K562 (cell line): ENCODE results near the gene MTNR1B. TPM values are rescaled to one million over a fixed set of nuclear protein-coding genes. Genes with fewer than 3 reads are reported as not detected.

ENCODE experiments used
- ATAC-seq: fragments of 200-7000 bp; cut with Tn5 transposase; 3 replicates; pipeline ENCODE4 v1.9.1; 2020; ENCODE audit warnings: moderate library complexity
- BruUV-seq: library from RNA; stranded (reverse); fragments of 400-500 nt; replicated peaks from 2 replicates; lab custom pipeline; 2021; lab: Mats Ljungman, UMichigan
- CTCF ChIA-PET: fragments of 300-600 bp; formaldehyde crosslinking; extraction: SDS; loops from one replicate; lab custom pipeline; 2021; ENCODE audit warnings: low intra/inter-chr PET ratio; lab: Yijun Ruan, JAX
- POLR2A ChIA-PET: fragments of 300-600, 350-650 bp; sonication (Branson Sonifier 250); formaldehyde crosslinking; extraction: SDS; loops from one replicate; lab custom pipeline; 2021; ENCODE audit warnings: antibody characterized with exemption, inconsistent platforms; lab: Yijun Ruan, JAX
- DNase-seq, 4 experiments: peaks; one replicate each; pipeline versions ENCODE4 v3.0.0 to v3.0.0-alpha.2; 2011 to 2018; ENCODE audit warnings: low spot score in 3 of 4, mixed read lengths in 3 of 4; ENCODE audit errors: extremely low read depth in 1 of 4
- FAIRE-seq: peaks from 2 replicates; lab custom pipeline; 2011; peaks lifted over from hg19 to GRCh38; lab: Jason Lieb, UNC
- H2AFZ ChIP-seq: 2 replicates; pipeline ENCODE4 v1.6.0; 2011; ENCODE audit warnings: low read depth, low read length, control low read depth, inconsistent platforms
- H3K27ac ChIP-seq: fragments of 200-600 bp; 3 replicates; pipeline ENCODE4 v1.8.0; 2011; ENCODE audit warnings: low read depth, mild to moderate bottlenecking, control low read depth, inconsistent platforms, low read length, moderate library complexity, mixed read lengths; ENCODE audit errors: extremely low read depth
- H3K27me3 ChIP-seq, 2 experiments: fragments of 300-600 bp in 1 of 2; 2 replicates in 1 of 2; 3 replicates in 1 of 2; pipeline versions ENCODE4 v1.6.0 to v1.8.0; 2011; ENCODE audit warnings: inconsistent platforms in 2 of 2, low read length in 2 of 2, mild to moderate bottlenecking in 1 of 2, mixed read lengths in 1 of 2, moderate library complexity in 1 of 2; ENCODE audit not compliant: control insufficient read depth in 2 of 2, insufficient read depth in 2 of 2
- H3K36me3 ChIP-seq: fragments of 300-600 bp; 3 replicates; pipeline ENCODE4 v1.8.0; 2011; ENCODE audit warnings: mild to moderate bottlenecking, low read length, inconsistent platforms; ENCODE audit not compliant: control insufficient read depth, insufficient read depth
- H3K4me1 ChIP-seq, 2 experiments: fragments of 200-600 bp in 1 of 2; replicated peaks in 1 of 2; 2 replicates in 1 of 2; 3 replicates in 1 of 2; pipeline versions ENCODE4 v1.5.1 to v1.8.0; 2011; ENCODE audit warnings: inconsistent platforms in 2 of 2, low read length in 2 of 2, mild to moderate bottlenecking in 1 of 2, mixed read lengths in 1 of 2, moderate library complexity in 1 of 2; ENCODE audit not compliant: control insufficient read depth in 2 of 2, insufficient read depth in 2 of 2
- H3K4me2 ChIP-seq: 2 replicates; pipeline ENCODE4 v1.6.1; 2011; ENCODE audit warnings: low read length, control low read depth, inconsistent platforms, mixed read lengths; ENCODE audit not compliant: insufficient read depth
- H3K4me3 ChIP-seq: fragments of 200-600 bp; sonication (generic), shearing (Covaris generic); 2 replicates; pipeline ENCODE4 v1.5.1; 2016; ENCODE audit warnings: control low read depth, inconsistent platforms
- H3K79me2 ChIP-seq: fragments of 200-600 bp; 3 replicates; pipeline ENCODE4 v1.8.0; 2011; ENCODE audit warnings: low read length, inconsistent platforms; ENCODE audit not compliant: control insufficient read depth, insufficient read depth
- H3K9ac ChIP-seq, 2 experiments: 2 replicates each; pipeline versions ENCODE4 v1.6.0 to v1.6.1; 2011; ENCODE audit warnings: low read depth in 2 of 2, low read length in 2 of 2, control low read depth in 1 of 2, inconsistent platforms in 1 of 2, mild to moderate bottlenecking in 1 of 2, mixed read lengths in 1 of 2; ENCODE audit not compliant: insufficient read depth in 1 of 2
- H3K9me1 ChIP-seq: one replicate; pipeline ENCODE4 v1.6.0; 2011; ENCODE audit warnings: inconsistent platforms, mild to moderate bottlenecking, low read length, moderate library complexity; ENCODE audit not compliant: control insufficient read depth, insufficient read depth
- H3K9me3 ChIP-seq: replicated peaks from 2 replicates; pipeline ENCODE4 v1.5.1; 2011; ENCODE audit warnings: low read depth, low read length, inconsistent platforms; ENCODE audit not compliant: control insufficient read depth, insufficient read depth
- H4K20me1 ChIP-seq: replicated peaks from 2 replicates; pipeline ENCODE4 v1.6.1; 2011; ENCODE audit warnings: low read length, inconsistent platforms, mixed read lengths; ENCODE audit not compliant: control insufficient read depth, insufficient read depth
- ETV6 ChIP-seq, 3 experiments: fragments of 150-350 bp in 1 of 3; sonication (generic) in 1 of 3; formaldehyde crosslinking in 1 of 3; IDR thresholded peaks; 2 replicates each; pipeline versions ENCODE4 v1.6.1 to v1.8.0; 2014 to 2022; ENCODE audit warnings: borderline replicate concordance in 2 of 3, low read depth in 2 of 3, antibody characterized with exemption in 1 of 3, low read length in 1 of 3, mild to moderate bottlenecking in 1 of 3, missing genetic modification reagents in 1 of 3
- HNRNPH1 ChIP-seq: fragments of 200-400 bp; formaldehyde crosslinking; optimal IDR thresholded peaks from 2 replicates; pipeline ENCODE3; 2017; ENCODE audit warnings: low read depth, mild to moderate bottlenecking, low read length, moderate library complexity
- MTA2 ChIP-seq: fragments of 450-650 bp; IDR thresholded peaks from 2 replicates; pipeline ENCODE4 v1.6.1; 2016; ENCODE audit warnings: low read depth
- RBM22 ChIP-seq: fragments of 200-400 bp; formaldehyde crosslinking; IDR thresholded peaks from 2 replicates; pipeline ENCODE4 v1.6.1; 2018; ENCODE audit warnings: low read length, low read depth; ENCODE audit not compliant: poor library complexity, severe bottlenecking
- SRSF3 ChIP-seq: fragments of 200-400 bp; formaldehyde crosslinking; IDR thresholded peaks from 2 replicates; pipeline ENCODE4 v1.6.1; 2016; ENCODE audit warnings: mild to moderate bottlenecking, low read length, moderate library complexity; ENCODE audit not compliant: insufficient read depth
- ZBED1 ChIP-seq: IDR thresholded peaks from 2 replicates; pipeline ENCODE4 v1.6.1; 2014
- WGBS: fragments of 100-300 bp; shearing (Covaris generic); methylation state at CpG from one replicate; pipeline ENCODE4 v1.1.6; 2016; ENCODE audit warnings: low coverage, mixed read lengths; ENCODE audit not compliant: insufficient coverage; ENCODE audit errors: missing lambda C conversion rate; 5-methylcytosine and 5-hydroxymethylcytosine counted together
- in situ Hi-C: fragments of 300-500 bp; cut with MboI; formaldehyde crosslinking; loops from 4 replicates; pipeline ENCODE4 v1.15.0; 2018; ENCODE audit warnings: inconsistent platforms, mixed read lengths
- intact Hi-C: fragments of 100-400 bp; cut with micrococcal nuclease; formaldehyde crosslinking; loops from 2 replicates; pipeline ENCODE4 v1.14.2; 2022
- polyA plus RNA-seq, 8 experiments: library from polyadenylated mRNA; depleted of rRNA in 4 of 8; stranded (reverse) in 5 of 8; unstranded in 3 of 8; fragments of >200 nt; fragmentation: Nextera tagmentation in 2 of 8; fragmentation: Illumina TruSeq in 1 of 8; extraction: Ambion mirVana in 2 of 8; extraction: Trizol in 1 of 8; gene quantifications; 2 replicates each; pipeline versions ENCODE4 v1.2.1 to v1.2.3, GENCODE V29; 2011 to 2014; ENCODE audit warnings: inconsistent platforms in 1 of 8, missing spikeins in 1 of 8
- small RNA-seq: library from RNA; depleted of rRNA; stranded (forward); fragments of <200 nt; gene quantifications from one replicate; pipeline ENCODE3, GENCODE V24; 2014
- total RNA-seq, 7 experiments: library from RNA; depleted of rRNA in 6 of 7; stranded (reverse); fragments of >200 nt in 6 of 7; fragmentation: Illumina TruSeq in 2 of 7; extraction: Trizol in 2 of 7; gene quantifications; 2 replicates each; pipeline versions ENCODE4 v1.2.1 to v1.2.3, GENCODE V29; 2011 to 2021; ENCODE audit warnings: low replicate concordance in 1 of 7
- TF ChIP-seq, protein P1 (sequence below): sonication (generic); formaldehyde crosslinking; IDR thresholded peaks from 2 replicates; pipeline ENCODE4 v1.8.0; 2023; ENCODE audit warnings: mild to moderate bottlenecking, missing genetic modification reagents

MTNR1B gene
- total and polyA plus RNA-seq, 9 of the 15 experiments (the other 6 are each of a cell fraction or from before 2014, with no cell fraction given): not detected

DNA sequence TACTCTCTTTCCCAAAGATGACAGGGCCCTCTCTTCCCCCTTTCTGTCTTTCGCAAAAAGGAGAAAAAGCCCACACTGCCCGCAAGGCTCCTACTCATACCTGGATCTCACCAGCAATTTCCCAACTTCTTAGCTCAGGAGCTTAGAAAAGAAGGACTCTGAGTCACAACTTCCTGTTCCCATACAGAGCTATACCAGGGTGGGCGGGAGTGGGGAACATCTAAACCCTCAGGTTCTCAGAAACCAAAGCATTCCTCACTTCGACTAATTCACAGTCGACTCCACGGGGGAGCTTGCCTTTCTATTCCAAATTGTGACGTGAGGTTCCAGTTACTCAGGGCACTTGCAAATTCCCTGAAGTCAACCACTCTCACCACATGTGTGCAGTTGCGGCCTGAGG, 61.9 kb downstream of the MTNR1B start:
- H3K27me3 ChIP-seq: no peaks in the 10 kb centered on the region
- H3K27ac ChIP-seq: no peak overlapping the region
- H3K36me3 ChIP-seq: no peaks in the 10 kb centered on the region
- intact Hi-C loops: no loop called here
- ChIA-PET CTCF (no interaction called here), POLR2A (no interaction called here)
- DNase-seq (peak in 1 of 4 experiments; percentile 4), ATAC-seq (no peak), FAIRE-seq (no peak)
- H2AFZ ChIP-seq: no peak overlapping the region; the same call in 1 of the 2 replicates
- H3K9ac ChIP-seq: no peak overlapping the region
- no peak overlapping the region for H3K4me3 ChIP-seq
- WGBS: 7% methylated on average over 7 of the region's 8 CpGs
- no peaks in the 10 kb centered on the region; a peak in 1 of 5 replicates for H3K4me1 ChIP-seq
- no peaks in the 10 kb centered on the region for H3K79me2 ChIP-seq
- H3K9me3 ChIP-seq: no peaks in the 10 kb centered on the region
- no TSS peak for BruUV-seq
- no peaks in the 10 kb centered on the region for H3K9me1 ChIP-seq
- H4K20me1 ChIP-seq: no peaks in the 10 kb centered on the region
- H3K4me2 ChIP-seq: no peak overlapping the region
- in situ Hi-C loops: no loop called here
- TF ChIP-seq HNRNPH1 (no peak), ZBED1 (no peak), MTA2 (no peak), ETV6 (IDR thresholded peaks at IDR 0.05; ENCODE audit: borderline replicate concordance in 1 of 2, low read depth in 2 of 2, low read length in 1 of 2) (no peak), ETV6 (CRISPR knock-in tag; IDR thresholded peaks at IDR 0.05; ENCODE audit: borderline replicate concordance) (no peak), RBM22 (no peak), SRSF3 (no peak)
- TF ChIP-seq, protein P1, sequence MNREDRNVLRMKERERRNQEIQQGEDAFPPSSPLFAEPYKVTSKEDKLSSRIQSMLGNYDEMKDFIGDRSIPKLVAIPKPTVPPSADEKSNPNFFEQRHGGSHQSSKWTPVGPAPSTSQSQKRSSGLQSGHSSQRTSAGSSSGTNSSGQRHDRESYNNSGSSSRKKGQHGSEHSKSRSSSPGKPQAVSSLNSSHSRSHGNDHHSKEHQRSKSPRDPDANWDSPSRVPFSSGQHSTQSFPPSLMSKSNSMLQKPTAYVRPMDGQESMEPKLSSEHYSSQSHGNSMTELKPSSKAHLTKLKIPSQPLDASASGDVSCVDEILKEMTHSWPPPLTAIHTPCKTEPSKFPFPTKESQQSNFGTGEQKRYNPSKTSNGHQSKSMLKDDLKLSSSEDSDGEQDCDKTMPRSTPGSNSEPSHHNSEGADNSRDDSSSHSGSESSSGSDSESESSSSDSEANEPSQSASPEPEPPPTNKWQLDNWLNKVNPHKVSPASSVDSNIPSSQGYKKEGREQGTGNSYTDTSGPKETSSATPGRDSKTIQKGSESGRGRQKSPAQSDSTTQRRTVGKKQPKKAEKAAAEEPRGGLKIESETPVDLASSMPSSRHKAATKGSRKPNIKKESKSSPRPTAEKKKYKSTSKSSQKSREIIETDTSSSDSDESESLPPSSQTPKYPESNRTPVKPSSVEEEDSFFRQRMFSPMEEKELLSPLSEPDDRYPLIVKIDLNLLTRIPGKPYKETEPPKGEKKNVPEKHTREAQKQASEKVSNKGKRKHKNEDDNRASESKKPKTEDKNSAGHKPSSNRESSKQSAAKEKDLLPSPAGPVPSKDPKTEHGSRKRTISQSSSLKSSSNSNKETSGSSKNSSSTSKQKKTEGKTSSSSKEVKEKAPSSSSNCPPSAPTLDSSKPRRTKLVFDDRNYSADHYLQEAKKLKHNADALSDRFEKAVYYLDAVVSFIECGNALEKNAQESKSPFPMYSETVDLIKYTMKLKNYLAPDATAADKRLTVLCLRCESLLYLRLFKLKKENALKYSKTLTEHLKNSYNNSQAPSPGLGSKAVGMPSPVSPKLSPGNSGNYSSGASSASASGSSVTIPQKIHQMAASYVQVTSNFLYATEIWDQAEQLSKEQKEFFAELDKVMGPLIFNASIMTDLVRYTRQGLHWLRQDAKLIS: no peak

Small RNAs within 50 kb of the gene (small RNA-seq; reads per million reads assigned to genes)
- gene SNRPGP16: not detected

Other genes starting within 250 kb of the MTNR1B start
- 3.0 and 7.3 TPM in 2 replicates for gene SLC36A4, start 228.3 kb downstream of the MTNR1B start, total RNA-seq (2014; rRNA removed)
- gene SLC36A4, start 228.3 kb downstream of the MTNR1B start, total RNA-seq (2014; rRNA removed; fragmentation: Illumina TruSeq; extraction: Trizol): 5.4 and 8.8 TPM in 2 replicates
- gene SLC36A4, start 228.3 kb downstream of the MTNR1B start, total RNA-seq (2015; rRNA removed; fragmentation: Illumina TruSeq; extraction: Trizol): 4.7 and 4.9 TPM in 2 replicates
- 6.4 and 7.3 TPM in 2 replicates for gene SLC36A4, start 228.3 kb downstream of the MTNR1B start, total RNA-seq (2021)
- gene SLC36A4, start 228.3 kb downstream of the MTNR1B start, polyA plus RNA-seq (2011; rRNA removed): 0.65 and 5.6 TPM in 2 replicates
- gene SLC36A4, start 228.3 kb downstream of the MTNR1B start, polyA plus RNA-seq (2014; fragmentation: Illumina TruSeq; extraction: Trizol): 7.8 and 8.0 TPM in 2 replicates
- 1 to 10 TPM; 1.4 to 2.0 TPM for gene SLC36A4, start 228.3 kb downstream of the MTNR1B start, polyA plus RNA-seq (2014; fragmentation: Nextera tagmentation; extraction: Ambion mirVana)
- 6.4 and 6.7 TPM in 2 replicates for gene SLC36A4, start 228.3 kb downstream of the MTNR1B start, polyA plus RNA-seq (2014; rRNA removed)